Activated CD4-positive, alpha-beta T cell treated with anti-CD3 and anti-CD28 coated beads for 36 hours (primary cell): Measurements from ENCODE around the gene PLEKHG4B. TPM values are rescaled to one million over a fixed set of nuclear protein-coding genes. Genes with fewer than 3 reads are reported as not detected.
A peak's percentile ranks its signal among the peaks of the same experiment; 100 is the strongest.
"Not testable (repeated sequence)": the region's sequence is repeated elsewhere in the genome, so short reads cannot be mapped to it uniquely, and the experiment has no call there.

Source experiments
- ATAC-seq: fragments of 200-7000 bp; cut with Tn5 transposase; one replicate; pipeline ENCODE4 v1.10.0; 2021; ENCODE audit warnings: mild to moderate bottlenecking, moderate library complexity
- CTCF ChIA-PET: fragments of 350-600 bp; sonication (Branson Sonifier 250); formaldehyde crosslinking; loops from one replicate; lab custom pipeline; 2021; ENCODE audit warnings: antibody characterized with exemption; lab: Charles Lee
- POLR2A ChIA-PET: fragments of 350-600 bp; sonication (Branson Sonifier 250); formaldehyde crosslinking; loops from one replicate; lab custom pipeline; 2021; ENCODE audit warnings: antibody characterized with exemption, inconsistent platforms; lab: Charles Lee
- DNase-seq: peaks from one replicate; pipeline ENCODE4 v3.0.0-alpha.2; 2020
- H3K27ac Mint-ChIP-seq: one replicate; pipeline ENCODE4 v1.8.0; 2021; ENCODE audit warnings: mixed read lengths
- H3K27me3 Mint-ChIP-seq: one replicate; pipeline ENCODE4 v1.8.0; 2021; ENCODE audit warnings: mixed read lengths
- H3K36me3 Mint-ChIP-seq: one replicate; pipeline ENCODE4 v1.8.0; 2021; ENCODE audit warnings: low read depth, mixed read lengths
- H3K4me1 Mint-ChIP-seq: one replicate; pipeline ENCODE4 v1.8.0; 2021; ENCODE audit warnings: mixed read lengths
- H3K4me3 Mint-ChIP-seq: one replicate; pipeline ENCODE4 v1.8.0; 2021; ENCODE audit warnings: mild to moderate bottlenecking, moderate library complexity, mixed read lengths
- H3K9me3 Mint-ChIP-seq: one replicate; pipeline ENCODE4 v1.8.0; 2021; ENCODE audit warnings: low read depth, mixed read lengths
- intact Hi-C, 2 experiments: fragments of 100-400 bp; cut with DNase I in 1 of 2; cut with micrococcal nuclease in 1 of 2; formaldehyde crosslinking; loops; one replicate each; pipeline versions ENCODE4 v1.14.2 to v1.15.1; 2022 to 2024; cut with DNase I, micrococcal nuclease
- total RNA-seq, 2 experiments: library from RNA; stranded (reverse); gene quantifications; one replicate each; pipeline ENCODE4 v1.2.3, GENCODE V29; 2021

Gene PLEKHG4B
- total RNA-seq, 2 experiments from 2014 or later: 0.23 to 0.25 TPM

GRCh38 chr5:230711-231110, 138.7 kb downstream of the PLEKHG4B start:
- Mint-ChIP-seq H3K4me3 (no peak overlapping the region), H3K4me1 (peaks cover 5% of the 10 kb centered on the region), H3K36me3 (peaks cover 48% of the 10 kb centered on the region), H3K27me3 (no peaks in the 10 kb centered on the region), H3K9me3 (no peaks in the 10 kb centered on the region), H3K27ac (no peak overlapping the region)
- DNase-seq (no peak), ATAC-seq (no peak)
- intact Hi-C loops: no loop called here
- ChIA-PET POLR2A (no interaction called here), CTCF (no interaction called here)

DNA sequence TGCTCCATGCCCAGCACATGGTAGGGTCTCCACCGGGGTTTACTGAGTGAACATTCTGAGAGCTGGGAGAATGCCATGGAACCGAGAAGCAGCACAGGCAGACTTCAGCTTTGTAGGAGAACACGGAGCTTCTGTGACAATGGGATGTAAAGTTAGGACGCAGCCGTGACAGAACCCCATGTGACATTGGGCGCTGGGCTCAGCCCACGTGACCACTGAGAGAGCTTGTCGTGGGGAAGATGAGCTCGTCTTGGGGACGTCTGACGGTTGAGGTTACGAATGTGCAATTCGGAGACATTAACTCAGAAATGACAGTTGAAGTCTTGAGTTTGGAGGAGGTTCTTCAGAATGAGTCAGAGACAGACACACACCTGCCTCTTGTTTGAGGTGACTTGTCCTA, 139.7 kb downstream of the PLEKHG4B start:
- no peak overlapping the region for H3K4me3 Mint-ChIP-seq
- H3K27ac Mint-ChIP-seq: peak overlapping the region; percentile 47
- H3K4me1 Mint-ChIP-seq: peaks cover 5% of the 10 kb centered on the region
- peaks cover 46% of the 10 kb centered on the region for H3K36me3 Mint-ChIP-seq
- no peak for DNase-seq
- H3K27me3 Mint-ChIP-seq: no peaks in the 10 kb centered on the region
- CTCF ChIA-PET: no interaction called here
- no peaks in the 10 kb centered on the region for H3K9me3 Mint-ChIP-seq
- intact Hi-C loops: no loop called here
- POLR2A ChIA-PET: no interaction called here
- ATAC-seq: peak; percentile 68

DNA sequence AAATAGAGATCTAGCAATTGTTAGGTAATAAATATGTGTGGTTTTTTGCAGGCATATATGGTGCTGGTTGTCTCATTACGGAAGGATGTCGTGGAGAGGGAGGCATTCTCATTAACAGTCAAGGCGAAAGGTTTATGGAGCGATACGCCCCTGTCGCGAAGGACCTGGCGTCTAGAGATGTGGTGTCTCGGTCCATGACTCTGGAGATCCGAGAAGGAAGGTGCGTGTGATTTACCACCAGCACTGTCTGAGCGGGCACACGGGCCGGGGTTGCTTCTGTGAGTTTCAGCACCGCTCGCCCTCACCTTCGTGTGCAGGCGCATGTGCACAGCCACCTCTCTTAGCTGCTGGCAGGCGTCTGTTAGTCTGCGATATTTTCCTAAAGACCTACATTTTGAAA, 141.5 kb downstream of the PLEKHG4B start:
- H3K4me1 Mint-ChIP-seq, CTCF ChIA-PET, ATAC-seq, DNase-seq, H3K27ac Mint-ChIP-seq, H3K4me3 Mint-ChIP-seq, H3K9me3 Mint-ChIP-seq, intact Hi-C loops, H3K27me3 Mint-ChIP-seq, POLR2A ChIA-PET: not testable (repeated sequence)
- H3K36me3 Mint-ChIP-seq: peaks cover 44% of the 10 kb centered on the region

GRCh38 chr5:234450-234849, 142.5 kb downstream of the PLEKHG4B start:
- intact Hi-C loops: no loop called here
- no peak overlapping the region for H3K27ac Mint-ChIP-seq
- no peaks in the 10 kb centered on the region for H3K27me3 Mint-ChIP-seq
- H3K4me3 Mint-ChIP-seq: no peak overlapping the region
- no peaks in the 10 kb centered on the region for H3K9me3 Mint-ChIP-seq
- peaks cover 5% of the 10 kb centered on the region for H3K4me1 Mint-ChIP-seq
- DNase-seq: no peak
- ChIA-PET CTCF (no interaction called here), POLR2A (no interaction called here)
- ATAC-seq: no peak
- H3K36me3 Mint-ChIP-seq: peaks cover 42% of the 10 kb centered on the region

DNA sequence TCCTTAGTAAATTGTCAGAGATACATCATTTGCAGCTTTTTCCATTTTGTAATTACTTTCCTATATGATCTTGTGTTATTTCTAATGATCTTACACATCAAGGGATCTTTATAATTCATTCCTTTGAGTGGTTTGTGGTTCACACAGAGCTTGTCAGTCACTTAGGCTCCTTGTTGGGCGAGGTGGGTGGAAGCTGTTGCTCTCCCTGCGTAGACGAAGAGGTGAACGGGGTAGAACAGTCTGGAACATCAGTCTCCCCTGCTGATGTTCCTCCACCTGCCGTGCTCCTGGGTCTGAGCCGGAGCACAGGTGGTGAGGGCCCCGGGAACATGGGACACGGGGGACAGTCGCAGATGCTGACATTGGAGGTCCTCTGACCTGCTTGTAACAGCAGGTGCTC, 143.6 kb downstream of the PLEKHG4B start:
- H3K9me3 Mint-ChIP-seq, POLR2A ChIA-PET, H3K4me3 Mint-ChIP-seq, H3K27me3 Mint-ChIP-seq, H3K4me1 Mint-ChIP-seq, DNase-seq, ATAC-seq: not testable (repeated sequence)
- CTCF ChIA-PET: interaction anchor here (0.5 kb wide), 1 partner anchor 38 kb away, joined by 4 read pairs; no protein-coding TSS in a partner anchor
- peak overlapping the region; percentile 7 for H3K27ac Mint-ChIP-seq
- peaks cover 43% of the 10 kb centered on the region for H3K36me3 Mint-ChIP-seq
- intact Hi-C loops: loop anchor here in 1 of 2 experiments (5.0 kb wide), 1 partner anchor 1357 kb away; no protein-coding TSS in a partner anchor

GRCh38 chr5:237931-238330, 146.0 kb downstream of the PLEKHG4B start:
- POLR2A ChIA-PET: not testable (repeated sequence)

More at GRCh38 chr5:237931-238330, 146.0 kb downstream of the PLEKHG4B start:
- H3K27me3 Mint-ChIP-seq, H3K4me1 Mint-ChIP-seq, ATAC-seq, CTCF ChIA-PET, H3K27ac Mint-ChIP-seq, DNase-seq, H3K9me3 Mint-ChIP-seq, H3K4me3 Mint-ChIP-seq: not testable (repeated sequence)
- H3K36me3 Mint-ChIP-seq: peaks cover 54% of the 10 kb centered on the region
- intact Hi-C loops: loop anchor here in 1 of 2 experiments (5.0 kb wide), 1 partner anchor 1354 kb away; no protein-coding TSS in a partner anchor

Other genes starting within 250 kb of the PLEKHG4B start
- gene LRRC14B, start 99.3 kb downstream of the PLEKHG4B start, total RNA-seq: under 1 TPM in 1 of 2 experiments, not detected in 1; 0.11 TPM
- gene CCDC127, start 126.0 kb downstream of the PLEKHG4B start, total RNA-seq: 1 to 10 TPM; 6.0 to 7.0 TPM
- 100 to 1,000 TPM; 104 to 121 TPM for gene SDHA, start 126.2 kb downstream of the PLEKHG4B start, total RNA-seq
- gene PDCD6, start 179.5 kb downstream of the PLEKHG4B start, total RNA-seq: 10 to 100 TPM; 69.5 to 91.6 TPM
- gene AHRR, start 229.5 kb downstream of the PLEKHG4B start, total RNA-seq: 10 to 100 TPM; 15.1 to 20.5 TPM